ENCODE data around the gene KCNC3.
A peak's percentile ranks its signal among the peaks of the same experiment; 100 is the strongest.

The KCNC3 gene

GRCh38 chr19:50309396-50310125 lies 19.6 kb downstream of the KCNC3 start:
- no peak for TF ChIP-seq CTCF (IDR thresholded peaks at IDR 0.05; ENCODE audit: low read depth, low read length, missing control alignments)

GRCh38 chr19:50308991-50309390 lies 20.2 kb downstream of the KCNC3 start:
- no peak overlapping the region for H3K4me3 ChIP-seq (replicated peaks; ENCODE audit: low read depth, low read length)
- no peak for TF ChIP-seq CTCF (IDR thresholded peaks at IDR 0.05; ENCODE audit: low read depth, low read length, missing control alignments)
- no peak for DNase-seq (ENCODE audit: extremely low read depth, low read depth)

More at GRCh38 chr19:50309396-50310125, 19.6 kb downstream of the KCNC3 start:
- H3K4me3 ChIP-seq (replicated peaks; ENCODE audit: low read depth, low read length): no peak overlapping the region
- DNase-seq (ENCODE audit: extremely low read depth, low read depth): no peak

- no peak for DNase-seq (ENCODE audit: extremely low read depth, low read depth)
- TF ChIP-seq CTCF (IDR thresholded peaks at IDR 0.05; ENCODE audit: low read depth, low read length, missing control alignments): no peak
- no peak overlapping the region for H3K4me3 ChIP-seq (replicated peaks; ENCODE audit: low read depth, low read length)
Observed at GRCh38 chr19:50303558-50303957, 25.6 kb downstream of the KCNC3 start.

- TF ChIP-seq CTCF (IDR thresholded peaks at IDR 0.05; ENCODE audit: low read depth, low read length, missing control alignments): no peak
- no peak overlapping the region for H3K4me3 ChIP-seq (replicated peaks; ENCODE audit: low read depth, low read length)
- DNase-seq (ENCODE audit: extremely low read depth, low read depth): no peak
Observed at GRCh38 chr19:50301607-50301971, 27.6 kb downstream of the KCNC3 start.

GRCh38 chr19:50300814-50301606 lies 28.2 kb downstream of the KCNC3 start:
- TF ChIP-seq CTCF (IDR thresholded peaks at IDR 0.05; ENCODE audit: low read depth, low read length, missing control alignments): no peak
- no peak overlapping the region for H3K4me3 ChIP-seq (replicated peaks; ENCODE audit: low read depth, low read length)
- DNase-seq (ENCODE audit: extremely low read depth, low read depth): peak; percentile 47

- TF ChIP-seq CTCF (IDR thresholded peaks at IDR 0.05; ENCODE audit: low read depth, low read length, missing control alignments): no peak
- DNase-seq (ENCODE audit: extremely low read depth, low read depth): no peak
- H3K4me3 ChIP-seq (replicated peaks; ENCODE audit: low read depth, low read length): no peak overlapping the region
Observed at GRCh38 chr19:50300051-50300450, 29.1 kb downstream of the KCNC3 start.

Measured in HFF-Myc (cell line).